Sigmoid colon (tissue), 7 donors: ENCODE measurements around the gene PHOX2A. TPM values are rescaled to one million over a fixed set of nuclear protein-coding genes. Genes with fewer than 3 reads are reported as not detected.

ENCODE experiments used
- DNase-seq: peaks from one replicate; pipeline ENCODE4 v3.0.0-alpha.2; 2019
- H3K27ac ChIP-seq, 4 donors: fragments of 200-600 bp; sonication (generic); one replicate each; pipeline ENCODE4 v1.5.1; 2016 to 2019; ENCODE audit warnings: mild to moderate bottlenecking in 1 of 4
- H3K27me3 ChIP-seq, 3 donors: fragments of 200-600 bp; sonication (generic); one replicate each; pipeline ENCODE4 v1.5.1; 2019; ENCODE audit warnings: mild to moderate bottlenecking in 1 of 3
- H3K36me3 ChIP-seq, 4 donors: fragments of 200-600 bp; sonication (generic); one replicate each; pipeline ENCODE4 v1.5.1; 2016 to 2019
- H3K4me1 ChIP-seq, 4 donors: fragments of 200-600 bp; sonication (generic); one replicate each; pipeline ENCODE4 v1.5.1; 2017 to 2019
- H3K4me3 ChIP-seq, 4 donors: fragments of 200-600 bp; sonication (generic); one replicate each; pipeline ENCODE4 v1.5.1; 2017 to 2019; ENCODE audit warnings: mild to moderate bottlenecking in 2 of 4, moderate library complexity in 1 of 4
- H3K9me3 ChIP-seq, 4 donors: fragments of 200-600 bp in 3 of 4; sonication (generic) in 3 of 4; one replicate each; pipeline versions ENCODE4 v1.5.1 to v1.6.1; 2013 to 2019
- EP300 ChIP-seq, 4 donors: sonication (generic); formaldehyde crosslinking; IDR thresholded peaks; one replicate each; pipeline ENCODE4 v1.6.1; 2017; ENCODE audit warnings: antibody characterized with exemption in 4 of 4
- POLR2A ChIP-seq, 2 donors: fragments of 450-650 bp; IDR thresholded peaks; one replicate each; pipeline ENCODE4 v1.6.1; 2016; ENCODE audit warnings: antibody characterized with exemption in 2 of 2, mild to moderate bottlenecking in 2 of 2, moderate library complexity in 2 of 2
- POLR2AphosphoS5 ChIP-seq, 4 donors: sonication (generic); formaldehyde crosslinking; IDR thresholded peaks; one replicate each; pipeline ENCODE4 v1.6.1; 2017; ENCODE audit warnings: antibody characterized with exemption in 4 of 4
- WGBS, 2 donors: extraction: QIAGEN DNeasy Blood & Tissue Kit; methylation state at CpG; one replicate each; pipeline ENCODE4 v1.1.7; 2013; 5-methylcytosine and 5-hydroxymethylcytosine counted together
- intact Hi-C: fragments of 100-400 bp; cut with DNase I; formaldehyde crosslinking; loops from one replicate; pipeline ENCODE4 v1.15.1; 2023
- polyA plus RNA-seq, 3 donors: library from polyadenylated mRNA; stranded (reverse); fragments of 200-250 nt; gene quantifications; one replicate each; pipeline ENCODE4 v1.2.3, GENCODE V29; 2013
- total RNA-seq, 4 donors: library from RNA; depleted of rRNA; stranded (reverse); fragments of >200 nt; gene quantifications; one replicate each; pipeline ENCODE4 v1.1.0, GENCODE V29; 2016
- TF ChIP-seq, protein P1 (sequence below), 4 experiments: fragments of 450-650 bp in 3 of 4; fragments of 200-600 bp in 1 of 4; IDR thresholded peaks; one replicate each; pipeline ENCODE4 v1.5.1; 2016 to 2019; ENCODE audit warnings: antibody characterized with exemption in 4 of 4, mild to moderate bottlenecking in 3 of 4, moderate library complexity in 2 of 4
- donor health status: healthy with polysubstance abuse.
- donor health status: Bipolar disorder and iron deficiency.
- donor health status: healthy.

The PHOX2A gene
- total and polyA plus RNA-seq, 7 donors = 0.41 to 2.9 (median 1.2) TPM; not detected in 3

DNA sequence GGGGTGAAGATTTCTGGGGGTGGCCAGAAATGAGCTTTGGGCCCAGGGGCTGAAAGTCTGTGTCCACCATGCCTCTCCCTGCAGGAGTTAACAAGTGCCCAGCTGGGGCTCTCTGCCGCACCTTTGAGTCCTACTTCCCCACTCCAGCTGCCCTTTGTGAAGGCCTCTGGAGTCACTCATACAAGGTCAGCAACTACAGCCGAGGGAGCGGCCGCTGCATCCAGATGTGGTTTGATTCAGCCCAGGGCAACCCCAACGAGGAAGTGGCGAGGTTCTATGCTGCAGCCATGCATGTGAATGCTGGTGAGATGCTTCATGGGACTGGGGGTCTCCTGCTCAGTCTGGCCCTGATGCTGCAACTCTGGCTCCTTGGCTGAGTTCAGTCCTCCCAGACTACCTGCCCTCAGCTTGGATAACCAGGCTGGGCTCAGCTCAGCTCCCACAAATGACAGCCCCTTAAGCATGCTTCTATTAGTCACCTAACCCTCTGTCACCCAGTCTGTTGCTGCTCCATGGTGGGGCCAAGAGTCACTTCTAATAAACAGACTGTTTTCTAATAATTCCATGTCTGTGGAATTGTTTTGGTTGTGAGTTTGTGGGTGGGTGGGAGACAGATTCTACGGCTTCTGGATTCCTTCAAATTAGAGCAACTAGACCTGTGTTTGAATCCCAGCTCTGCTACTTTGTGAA is 22.4 kb downstream of the PHOX2A start:
- no peaks in the 10 kb centered on the region for H3K27me3 ChIP-seq
- 67 to 87% methylated on average over 7 of the region's 7 CpGs for WGBS, 2 donors
- peaks cover 2 to 29% (median 24%) of the 10 kb centered on the region in 4 donors for H3K4me1 ChIP-seq
- TF ChIP-seq POLR2A (IDR thresholded peaks at IDR 0.05) (no peak), EP300 (IDR thresholded peaks at IDR 0.05) (no peak), POLR2AphosphoS5 (IDR thresholded peaks at IDR 0.05) (no peak)
- TF ChIP-seq, protein P1, sequence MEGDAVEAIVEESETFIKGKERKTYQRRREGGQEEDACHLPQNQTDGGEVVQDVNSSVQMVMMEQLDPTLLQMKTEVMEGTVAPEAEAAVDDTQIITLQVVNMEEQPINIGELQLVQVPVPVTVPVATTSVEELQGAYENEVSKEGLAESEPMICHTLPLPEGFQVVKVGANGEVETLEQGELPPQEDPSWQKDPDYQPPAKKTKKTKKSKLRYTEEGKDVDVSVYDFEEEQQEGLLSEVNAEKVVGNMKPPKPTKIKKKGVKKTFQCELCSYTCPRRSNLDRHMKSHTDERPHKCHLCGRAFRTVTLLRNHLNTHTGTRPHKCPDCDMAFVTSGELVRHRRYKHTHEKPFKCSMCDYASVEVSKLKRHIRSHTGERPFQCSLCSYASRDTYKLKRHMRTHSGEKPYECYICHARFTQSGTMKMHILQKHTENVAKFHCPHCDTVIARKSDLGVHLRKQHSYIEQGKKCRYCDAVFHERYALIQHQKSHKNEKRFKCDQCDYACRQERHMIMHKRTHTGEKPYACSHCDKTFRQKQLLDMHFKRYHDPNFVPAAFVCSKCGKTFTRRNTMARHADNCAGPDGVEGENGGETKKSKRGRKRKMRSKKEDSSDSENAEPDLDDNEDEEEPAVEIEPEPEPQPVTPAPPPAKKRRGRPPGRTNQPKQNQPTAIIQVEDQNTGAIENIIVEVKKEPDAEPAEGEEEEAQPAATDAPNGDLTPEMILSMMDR (IDR thresholded peaks at IDR 0.05) = no peak
- peak; percentile 66 for DNase-seq
- H3K9me3 ChIP-seq = no peaks in the 10 kb centered on the region
- H3K4me3 ChIP-seq = no peak overlapping the region
- H3K27ac ChIP-seq = peak overlapping the region in 2 of 4 donors; percentile 97 to 98
- intact Hi-C loops = loop anchor here (5.0 kb wide), 3 partner anchors 109 to 294 kb away; partner anchors contain the start of genes ANAPC15, RNF121 and XNDC1N
- no peaks in the 10 kb centered on the region for H3K36me3 ChIP-seq

DNA sequence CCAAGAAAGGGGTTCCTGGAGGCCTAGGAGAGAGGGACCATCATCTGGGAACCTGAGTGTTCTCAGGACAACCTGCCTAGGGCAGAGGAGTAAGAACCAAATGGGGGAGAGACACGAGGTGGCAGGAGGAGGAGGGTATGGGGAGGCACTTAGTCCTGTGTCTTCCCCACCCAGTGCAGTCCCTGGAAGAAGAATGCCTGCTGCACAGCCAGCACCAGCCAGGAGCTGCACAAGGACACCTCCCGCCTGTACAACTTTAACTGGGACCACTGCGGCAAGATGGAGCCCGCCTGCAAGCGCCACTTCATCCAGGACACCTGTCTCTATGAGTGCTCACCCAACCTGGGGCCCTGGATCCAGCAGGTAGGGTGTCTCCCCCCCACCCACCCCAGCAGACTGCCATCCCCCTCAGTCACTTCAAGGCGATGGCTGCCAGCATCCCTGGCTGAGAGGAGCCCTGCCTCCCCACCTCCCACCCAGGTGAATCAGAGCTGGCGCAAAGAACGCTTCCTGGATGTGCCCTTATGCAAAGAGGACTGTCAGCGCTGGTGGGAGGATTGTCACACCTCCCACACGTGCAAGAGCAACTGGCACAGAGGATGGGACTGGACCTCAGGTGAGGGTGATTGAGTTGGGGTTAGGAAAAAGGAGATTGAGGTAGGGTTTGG is 23.1 kb downstream of the PHOX2A start:
- Histone ChIP-seq H3K4me1 (peaks cover 2 to 22% (median 17%) of the 10 kb centered on the region in 4 donors), H3K36me3 (no peaks in the 10 kb centered on the region), H3K27ac (no peak overlapping the region), H3K27me3 (no peaks in the 10 kb centered on the region), H3K4me3 (no peak overlapping the region), H3K9me3 (no peaks in the 10 kb centered on the region)
- no peak for DNase-seq
- intact Hi-C loops = loop anchor here (5.0 kb wide), 3 partner anchors 109 to 294 kb away; partner anchors contain the start of genes ANAPC15, RNF121 and XNDC1N
- WGBS, 2 donors = 88 to 90% methylated on average over 10 of the region's 10 CpGs
- TF ChIP-seq EP300 (IDR thresholded peaks at IDR 0.05) (no peak), POLR2AphosphoS5 (IDR thresholded peaks at IDR 0.05) (no peak), POLR2A (IDR thresholded peaks at IDR 0.05) (no peak)
- TF ChIP-seq, protein P1 (IDR thresholded peaks at IDR 0.05) = no peak

DNA sequence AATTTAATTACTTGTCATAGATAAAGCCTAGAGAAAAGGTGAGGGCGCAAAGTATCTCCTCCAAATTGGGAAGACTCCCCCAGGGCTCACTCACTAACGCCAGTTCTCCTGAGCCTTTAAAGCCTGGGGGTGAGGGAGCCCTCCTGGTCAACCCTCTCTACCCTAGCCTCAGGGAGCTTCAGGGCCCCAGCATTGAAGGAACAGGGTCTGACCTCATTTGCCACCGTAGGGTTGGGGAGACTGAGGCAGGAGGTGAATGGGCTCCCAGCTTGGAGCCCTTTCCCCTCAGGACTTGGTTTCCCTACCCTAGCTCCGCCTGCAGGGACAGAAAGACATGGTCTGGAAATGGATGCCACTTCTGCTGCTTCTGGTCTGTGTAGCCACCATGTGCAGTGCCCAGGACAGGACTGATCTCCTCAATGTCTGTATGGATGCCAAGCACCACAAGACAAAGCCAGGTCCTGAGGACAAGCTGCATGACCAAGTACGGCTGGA is 25.7 kb downstream of the PHOX2A start:
- TF ChIP-seq, protein P1 (IDR thresholded peaks at IDR 0.05) = no peak
- TF ChIP-seq POLR2AphosphoS5 (IDR thresholded peaks at IDR 0.05) (no peak), POLR2A (IDR thresholded peaks at IDR 0.05) (no peak), EP300 (IDR thresholded peaks at IDR 0.05) (no peak)
- intact Hi-C loops = no loop called here
- WGBS, 2 donors = 89 to 90% methylated on average over 5 of the region's 5 CpGs
- Histone ChIP-seq H3K4me1 (peaks cover 1 to 12% (median 9%) of the 10 kb centered on the region in 4 donors), H3K27me3 (no peaks in the 10 kb centered on the region), H3K36me3 (no peaks in the 10 kb centered on the region), H3K27ac (peak overlapping the region in 3 of 4 donors; percentile 6 to 19 (median 17)), H3K4me3 (peak overlapping the region in 1 of 4 donors; percentile 7), H3K9me3 (no peaks in the 10 kb centered on the region)
- DNase-seq = no peak

DNA sequence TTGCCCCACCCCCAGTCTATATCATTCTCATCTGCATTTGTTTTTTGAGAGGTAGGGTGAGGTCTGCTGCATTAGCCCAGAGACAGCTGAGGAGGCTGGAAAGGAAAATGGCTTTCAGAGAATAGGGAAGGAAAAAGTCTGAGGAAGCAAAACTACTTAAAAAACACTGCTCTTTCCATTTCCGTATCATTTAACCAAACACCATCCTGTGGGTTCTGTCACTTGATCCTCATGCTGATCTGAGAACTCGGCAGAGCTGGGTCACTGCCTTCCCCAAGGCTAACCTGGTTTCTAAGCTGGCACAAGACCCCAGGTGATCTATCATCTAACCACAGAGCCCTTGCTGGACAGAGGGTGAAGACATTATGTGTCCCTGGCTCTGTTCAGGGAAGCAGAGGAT is 26.1 kb downstream of the PHOX2A start:
- intact Hi-C loops = no loop called here
- no peak for DNase-seq
- TF ChIP-seq POLR2AphosphoS5 (IDR thresholded peaks at IDR 0.05) (no peak), EP300 (IDR thresholded peaks at IDR 0.05) (no peak), POLR2A (IDR thresholded peaks at IDR 0.05) (no peak)
- TF ChIP-seq, protein P1 (IDR thresholded peaks at IDR 0.05) = no peak
- H3K4me1 ChIP-seq = peaks cover 0 to 12% (median 9%) of the 10 kb centered on the region in 4 donors
- H3K36me3 ChIP-seq = no peaks in the 10 kb centered on the region
- peak overlapping the region in 1 of 4 donors; percentile 25 for H3K4me3 ChIP-seq
- H3K27ac ChIP-seq = peak overlapping the region in 3 of 4 donors; percentile 6 to 19 (median 17)
- WGBS, 2 donors = 26 to 55% methylated on average over 2 of the region's 2 CpGs
- no peaks in the 10 kb centered on the region for H3K9me3 ChIP-seq
- no peaks in the 10 kb centered on the region for H3K27me3 ChIP-seq
